HepG2 (cell line): ENCODE measurements around the gene CNNM4.

Source experiments
- ZSCAN29 ChIP-seq: sonication (generic); formaldehyde crosslinking; conservative IDR thresholded peaks from 2 replicates; pipeline ENCODE4 v1.4.0; 2020; ENCODE audit warnings: mild to moderate bottlenecking, missing genetic modification reagents
- TF ChIP-seq, protein P1 (sequence below): sonication (generic); formaldehyde crosslinking; conservative IDR thresholded peaks from 2 replicates; pipeline ENCODE4 v1.4.0; 2020; ENCODE audit warnings: missing genetic modification reagents
- TF ChIP-seq, protein P2 (sequence below): sonication (generic); formaldehyde crosslinking; IDR thresholded peaks from 2 replicates; pipeline ENCODE4 v1.8.0; 2022; ENCODE audit warnings: missing genetic modification reagents, mild to moderate bottlenecking, moderate library complexity, borderline replicate concordance

DNA sequence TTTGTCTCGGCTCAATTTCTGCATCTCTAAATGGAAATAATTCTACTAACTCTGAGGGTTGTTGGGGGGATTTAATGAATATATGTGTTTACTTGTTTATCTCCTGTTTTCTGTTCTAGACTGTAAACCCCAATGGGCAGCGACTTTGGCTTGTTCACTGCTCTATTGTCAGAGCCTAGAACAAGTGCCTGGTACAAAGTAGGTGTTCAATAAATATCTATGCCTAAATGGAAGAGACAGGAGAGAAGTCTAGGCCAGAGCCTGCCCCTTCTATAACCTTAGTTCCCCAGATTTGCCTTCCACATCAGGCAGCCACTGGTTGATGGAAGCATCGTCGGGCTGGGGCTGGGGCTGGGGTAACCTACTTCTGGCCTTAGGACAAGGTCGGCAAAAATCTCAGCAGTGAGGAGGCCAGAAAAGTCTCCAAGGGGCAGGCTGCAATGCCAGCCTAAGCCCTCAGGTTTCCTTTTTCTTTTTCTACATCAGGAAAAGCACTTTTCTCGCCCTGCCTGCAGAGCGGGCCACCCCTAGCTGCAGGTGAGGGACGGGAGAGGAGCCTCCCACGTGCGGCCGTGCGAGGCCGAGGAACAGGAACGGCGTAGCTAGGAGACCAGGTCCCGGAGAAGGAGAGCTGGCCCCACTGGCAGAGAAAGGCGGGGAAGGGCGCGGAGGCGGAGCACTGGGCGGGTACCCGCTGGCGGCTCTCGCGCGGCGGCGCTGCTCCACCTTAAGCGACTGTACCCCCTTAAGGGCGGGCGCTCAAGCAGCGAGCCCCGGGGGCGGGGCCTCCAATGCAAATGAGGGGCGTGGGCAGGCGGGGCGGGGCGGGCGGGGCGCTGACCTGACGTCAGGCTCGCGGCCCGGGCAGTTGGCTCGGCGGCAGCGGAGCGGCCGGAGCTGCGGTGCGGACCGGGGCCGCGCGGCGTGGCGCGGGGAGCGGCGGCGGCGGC is at the start of gene CNNM4:
- no peak for TF ChIP-seq ZSCAN29
- TF ChIP-seq, protein P1, sequence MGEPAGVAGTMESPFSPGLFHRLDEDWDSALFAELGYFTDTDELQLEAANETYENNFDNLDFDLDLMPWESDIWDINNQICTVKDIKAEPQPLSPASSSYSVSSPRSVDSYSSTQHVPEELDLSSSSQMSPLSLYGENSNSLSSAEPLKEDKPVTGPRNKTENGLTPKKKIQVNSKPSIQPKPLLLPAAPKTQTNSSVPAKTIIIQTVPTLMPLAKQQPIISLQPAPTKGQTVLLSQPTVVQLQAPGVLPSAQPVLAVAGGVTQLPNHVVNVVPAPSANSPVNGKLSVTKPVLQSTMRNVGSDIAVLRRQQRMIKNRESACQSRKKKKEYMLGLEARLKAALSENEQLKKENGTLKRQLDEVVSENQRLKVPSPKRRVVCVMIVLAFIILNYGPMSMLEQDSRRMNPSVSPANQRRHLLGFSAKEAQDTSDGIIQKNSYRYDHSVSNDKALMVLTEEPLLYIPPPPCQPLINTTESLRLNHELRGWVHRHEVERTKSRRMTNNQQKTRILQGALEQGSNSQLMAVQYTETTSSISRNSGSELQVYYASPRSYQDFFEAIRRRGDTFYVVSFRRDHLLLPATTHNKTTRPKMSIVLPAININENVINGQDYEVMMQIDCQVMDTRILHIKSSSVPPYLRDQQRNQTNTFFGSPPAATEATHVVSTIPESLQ (CRISPR knock-in tag), result no peak
- TF ChIP-seq, protein P2, sequence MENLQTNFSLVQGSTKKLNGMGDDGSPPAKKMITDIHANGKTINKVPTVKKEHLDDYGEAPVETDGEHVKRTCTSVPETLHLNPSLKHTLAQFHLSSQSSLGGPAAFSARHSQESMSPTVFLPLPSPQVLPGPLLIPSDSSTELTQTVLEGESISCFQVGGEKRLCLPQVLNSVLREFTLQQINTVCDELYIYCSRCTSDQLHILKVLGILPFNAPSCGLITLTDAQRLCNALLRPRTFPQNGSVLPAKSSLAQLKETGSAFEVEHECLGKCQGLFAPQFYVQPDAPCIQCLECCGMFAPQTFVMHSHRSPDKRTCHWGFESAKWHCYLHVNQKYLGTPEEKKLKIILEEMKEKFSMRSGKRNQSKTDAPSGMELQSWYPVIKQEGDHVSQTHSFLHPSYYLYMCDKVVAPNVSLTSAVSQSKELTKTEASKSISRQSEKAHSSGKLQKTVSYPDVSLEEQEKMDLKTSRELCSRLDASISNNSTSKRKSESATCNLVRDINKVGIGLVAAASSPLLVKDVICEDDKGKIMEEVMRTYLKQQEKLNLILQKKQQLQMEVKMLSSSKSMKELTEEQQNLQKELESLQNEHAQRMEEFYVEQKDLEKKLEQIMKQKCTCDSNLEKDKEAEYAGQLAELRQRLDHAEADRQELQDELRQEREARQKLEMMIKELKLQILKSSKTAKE (CRISPR knock-in tag), result no peak
